GM19452 (cell line): ENCODE measurements around the gene HOTAIR.

Experiments
- ATAC-seq: cut with Tn5 transposase; IDR thresholded peaks from one replicate; pipeline ENCODE4 v1.9.1; 2021; ENCODE audit not compliant: unreplicated experiment

The HOTAIR gene

GRCh38 chr12:53988541-53989226 lies 13.9 kb upstream of the HOTAIR start:
- no peak for ATAC-seq

- ATAC-seq, result no peak
These were observed 13.1 kb upstream of the HOTAIR start for GRCh38 chr12:53987787-53988230.

DNA sequence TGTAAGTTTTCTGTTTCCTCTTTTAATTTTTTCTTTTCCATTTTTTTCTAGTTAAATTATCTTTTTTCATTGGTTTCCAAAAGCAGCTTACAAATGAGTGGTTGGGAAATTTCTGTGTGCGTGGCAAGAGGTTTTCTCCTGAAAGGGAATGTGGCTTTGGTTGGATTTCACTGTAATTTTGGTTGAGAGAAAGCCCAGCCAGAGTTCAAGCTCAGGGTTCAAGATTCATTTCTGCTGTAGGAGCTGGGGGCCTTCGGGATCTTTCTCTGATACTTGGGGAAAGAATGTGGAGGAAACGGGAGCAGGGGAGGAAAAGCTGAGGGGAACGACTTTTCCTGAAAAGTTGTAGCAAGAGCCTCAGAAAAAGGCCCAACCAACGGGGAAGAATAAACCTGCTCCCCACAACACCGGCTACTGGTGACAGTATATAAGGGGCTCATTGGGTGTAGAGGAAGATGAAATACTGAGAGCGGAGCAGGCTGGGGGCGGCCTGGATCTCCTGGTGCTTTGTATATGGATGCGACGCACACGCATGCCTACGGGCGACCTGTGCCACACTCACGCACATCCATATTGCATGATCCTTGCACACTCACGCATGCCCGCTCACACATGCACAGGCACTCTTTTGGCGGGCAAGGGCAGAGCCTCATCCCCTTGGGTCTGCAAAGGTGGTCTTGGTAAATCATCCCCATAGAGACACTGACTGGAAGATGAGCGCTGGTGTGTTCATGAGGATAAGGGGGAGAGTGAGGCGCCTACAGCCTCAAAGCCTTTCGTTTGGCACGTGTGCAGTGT lies 12.1 kb upstream of the HOTAIR start:
- ATAC-seq, result no peak

- no peak for ATAC-seq
These were observed 11.4 kb upstream of the HOTAIR start for GRCh38 chr12:53985994-53986685.

DNA sequence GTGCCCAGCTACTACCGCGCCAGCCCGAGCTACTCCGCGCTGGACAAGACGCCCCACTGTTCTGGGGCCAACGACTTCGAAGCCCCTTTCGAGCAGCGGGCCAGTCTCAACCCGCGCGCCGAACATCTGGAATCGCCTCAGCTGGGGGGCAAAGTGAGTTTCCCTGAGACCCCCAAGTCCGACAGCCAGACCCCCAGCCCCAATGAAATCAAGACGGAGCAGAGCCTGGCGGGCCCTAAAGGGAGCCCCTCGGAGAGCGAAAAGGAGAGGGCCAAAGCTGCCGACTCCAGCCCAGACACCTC lies 10.9 kb upstream of the HOTAIR start:
- ATAC-seq, result no peak

- ATAC-seq, result no peak
These were observed 10.3 kb upstream of the HOTAIR start, which contains the start of gene HOXC10 for GRCh38 chr12:53984901-53985691. Gene HOXC10, plus strand, starts transcription at chr12:53985146. Its CDS starts 114 bp downstream, at chr12:53985260.

GRCh38 chr12:53983950-53984572 lies 9.3 kb upstream of the HOTAIR start:
- no peak for ATAC-seq

DNA sequence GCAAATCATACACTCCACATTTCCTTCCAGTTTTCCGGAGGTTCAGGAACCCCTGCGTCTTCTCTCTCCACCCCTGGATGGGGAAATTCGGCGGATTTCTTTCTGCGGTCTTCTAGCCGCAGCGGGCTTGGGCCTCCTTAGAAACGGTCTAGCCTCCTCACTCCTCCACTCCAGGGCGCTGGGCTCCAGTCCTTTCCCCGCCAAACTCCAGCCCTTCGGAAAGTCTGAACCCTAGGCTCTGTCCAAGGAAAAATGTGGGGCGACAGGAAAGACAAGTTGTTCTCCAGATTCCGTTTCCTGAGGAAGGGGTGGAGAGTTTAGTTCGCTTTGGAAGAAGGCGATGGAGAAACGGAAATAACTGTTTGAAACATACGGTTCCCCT lies 8.8 kb upstream of the HOTAIR start:
- ATAC-seq, result no peak

- no peak for ATAC-seq
These were observed 8.2 kb upstream of the HOTAIR start for GRCh38 chr12:53982648-53983567.

DNA sequence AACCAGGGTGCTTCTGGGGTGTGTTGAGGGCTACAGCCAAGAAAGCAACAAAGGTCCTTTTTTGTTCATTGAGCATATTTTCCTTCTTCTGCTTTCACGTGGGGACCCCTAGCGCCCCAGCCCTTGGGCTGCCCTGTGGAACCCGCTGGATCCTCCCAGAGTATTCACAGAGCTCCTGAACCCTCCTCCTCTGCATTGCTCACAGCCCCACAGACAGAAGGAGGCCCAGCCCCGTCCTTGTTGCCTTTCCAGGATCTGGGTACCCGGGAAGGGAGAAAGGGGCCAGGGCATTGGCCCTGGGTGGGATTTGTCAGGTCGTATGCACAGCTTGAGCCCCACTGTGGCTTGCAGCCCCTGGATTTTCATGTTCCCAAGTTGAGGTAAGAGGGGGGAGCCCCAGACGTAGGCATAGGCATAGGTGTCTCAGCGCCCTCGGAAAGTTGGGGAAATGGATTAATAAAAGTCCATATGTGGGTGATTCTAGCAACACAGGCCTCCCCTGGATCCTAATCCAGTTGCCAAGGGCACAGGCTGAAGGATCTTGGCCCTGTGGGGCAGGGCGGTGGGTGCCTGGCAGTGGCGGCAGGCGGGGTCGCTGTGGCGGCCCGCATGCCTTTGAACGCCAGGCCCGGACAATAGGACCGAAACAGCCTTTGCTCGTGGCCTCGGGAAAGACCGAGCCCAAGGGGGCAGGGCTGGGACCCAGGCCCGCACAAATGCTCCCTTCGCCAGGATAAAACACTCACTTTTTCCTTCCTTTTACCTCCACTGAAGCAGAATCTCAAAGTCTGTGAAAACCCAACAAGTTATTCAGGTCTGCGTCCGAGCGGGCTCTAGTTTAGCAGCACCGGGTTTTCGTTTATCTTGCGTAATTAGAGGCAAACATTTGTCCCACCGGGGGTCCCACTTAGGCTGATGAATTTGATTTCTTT lies 7.1 kb upstream of the HOTAIR start:
- no peak for ATAC-seq

DNA sequence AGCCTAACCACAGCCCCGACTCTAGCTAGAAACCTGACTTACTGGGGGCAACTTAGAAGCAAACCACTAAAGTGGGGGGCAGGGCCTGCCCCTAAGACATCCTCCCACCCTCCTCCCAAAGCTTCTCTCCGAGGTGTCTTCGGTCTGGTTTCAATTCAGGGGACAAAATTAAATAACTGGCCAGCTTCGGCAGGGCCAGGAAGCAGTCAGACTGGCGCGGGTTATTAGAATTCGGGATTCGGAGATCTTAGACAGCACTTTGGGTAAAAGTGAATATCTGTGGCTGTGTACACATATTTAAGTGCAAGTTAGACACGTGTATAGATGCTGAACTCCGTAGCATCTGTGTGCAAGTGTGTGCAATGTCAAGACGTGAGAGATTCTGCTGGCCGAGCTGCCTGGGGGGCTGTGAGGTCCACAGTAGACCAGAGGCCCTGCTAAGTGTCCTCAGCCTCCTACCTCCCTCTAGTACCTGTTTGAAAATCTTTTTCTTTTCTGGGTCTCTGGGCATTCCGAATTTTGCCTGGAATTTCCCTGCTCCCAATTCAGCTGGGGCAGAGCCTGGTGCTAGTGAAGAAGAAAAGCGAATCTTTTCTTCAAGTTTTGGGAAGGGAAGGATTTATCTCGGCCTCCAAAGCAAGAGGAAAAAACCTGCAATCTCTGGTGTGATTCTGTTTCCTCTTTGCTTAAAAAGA lies 6.2 kb upstream of the HOTAIR start:
- ATAC-seq, result no peak

DNA sequence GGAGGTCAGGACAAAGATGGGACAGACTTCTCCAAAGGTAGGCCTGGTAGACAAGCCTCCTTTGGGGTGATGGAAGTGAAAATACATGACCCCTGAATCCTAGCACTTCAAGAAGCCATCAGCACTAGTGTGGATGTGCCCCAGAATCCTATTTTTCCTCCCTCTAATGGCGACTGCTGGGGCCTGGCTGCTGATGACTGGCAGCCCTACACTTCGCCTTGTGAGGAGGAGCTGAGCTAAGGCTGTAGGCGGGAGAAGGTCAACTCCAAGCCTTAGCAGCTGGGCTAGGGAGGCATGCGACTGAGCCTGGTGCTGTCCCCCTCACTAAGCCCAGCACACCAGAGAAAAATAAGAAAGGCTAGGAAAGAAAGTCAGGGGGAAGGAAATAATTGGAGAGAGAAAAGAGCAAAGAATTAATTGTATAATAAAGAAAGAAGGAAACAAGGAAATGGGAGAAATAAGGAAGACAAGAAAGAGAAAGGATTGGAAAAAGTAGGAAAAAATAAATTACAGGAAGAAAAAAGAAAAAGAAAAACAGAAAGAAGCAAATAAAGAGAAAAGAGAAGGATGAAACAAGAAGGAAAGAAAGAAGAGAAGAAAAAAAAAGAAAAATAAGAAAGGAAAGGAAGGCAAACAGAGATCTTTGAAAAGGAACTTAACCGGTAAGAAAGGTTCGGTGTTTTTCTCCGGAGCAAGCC lies 5.5 kb upstream of the HOTAIR start:
- no peak for ATAC-seq

- ATAC-seq, result no peak
These were observed 4.0 kb upstream of the HOTAIR start for GRCh38 chr12:53978477-53979356.

GRCh38 chr12:53977596-53978445 lies 3.1 kb upstream of the HOTAIR start:
- ATAC-seq, result no peak

DNA sequence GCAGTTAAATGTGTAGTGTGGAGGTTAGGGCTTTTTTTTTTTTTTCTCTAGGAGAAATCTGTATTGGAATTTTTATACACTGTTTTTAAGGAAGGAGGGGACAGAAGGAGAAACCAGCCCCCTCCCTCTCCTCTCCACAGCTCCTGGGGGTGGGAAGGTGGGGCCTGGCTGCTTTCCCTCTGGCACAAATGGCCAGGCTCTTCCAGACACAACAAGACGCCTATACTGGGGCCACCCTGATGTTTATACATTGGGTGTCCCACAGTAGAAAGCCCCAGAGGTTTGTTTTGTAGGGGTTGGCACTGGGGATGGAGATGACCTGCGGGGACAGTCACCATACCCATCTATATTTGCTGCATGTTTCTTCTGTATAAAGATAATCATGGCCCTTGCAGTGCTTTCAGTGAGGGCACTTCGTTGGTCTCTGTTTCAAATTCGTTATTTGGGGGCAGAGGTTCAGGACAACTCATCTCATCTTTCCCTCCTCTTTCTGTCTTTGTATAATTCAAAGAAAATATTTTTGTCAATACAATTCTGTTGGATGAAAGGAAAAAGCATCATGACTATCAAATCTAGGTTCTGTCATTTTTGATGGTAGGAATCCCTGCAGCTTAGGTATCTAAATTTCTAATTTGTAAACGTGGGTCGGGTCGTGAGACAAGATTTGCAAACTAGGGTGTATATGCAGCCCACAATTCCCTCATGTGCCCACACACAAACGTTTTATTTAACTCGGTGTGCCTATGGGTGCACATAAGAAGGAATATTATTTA lies 2.3 kb upstream of the HOTAIR start:
- ATAC-seq, result no peak
